Left forelimb (tissue), 1 donor: ENCODE results near the gene UNC5C.

Experiments used
- DNase-seq: peaks from one replicate; pipeline ENCODE4 v3.0.0-alpha.2; 2018; ENCODE audit warnings: low spot score

The UNC5C gene

GRCh38 chr4:95120456-95120855 is 428.3 kb downstream of the UNC5C start:
- no peak for DNase-seq

- no peak for DNase-seq
Measured at GRCh38 chr4:95118497-95118896, 430.3 kb downstream of the UNC5C start.

GRCh38 chr4:95114521-95114920 is 434.3 kb downstream of the UNC5C start:
- no peak for DNase-seq
